Ramos (cell line): ENCODE measurements around the gene NUDT4.

Experiments used
- in situ Hi-C: fragments of 300-500 bp; cut with MboI; formaldehyde crosslinking; loops from one replicate; pipeline ENCODE4 v1.14.3; 2022; ENCODE audit warnings: low sequenced_read_pairs; ENCODE audit not compliant: unreplicated experiment

NUDT4 gene

DNA sequence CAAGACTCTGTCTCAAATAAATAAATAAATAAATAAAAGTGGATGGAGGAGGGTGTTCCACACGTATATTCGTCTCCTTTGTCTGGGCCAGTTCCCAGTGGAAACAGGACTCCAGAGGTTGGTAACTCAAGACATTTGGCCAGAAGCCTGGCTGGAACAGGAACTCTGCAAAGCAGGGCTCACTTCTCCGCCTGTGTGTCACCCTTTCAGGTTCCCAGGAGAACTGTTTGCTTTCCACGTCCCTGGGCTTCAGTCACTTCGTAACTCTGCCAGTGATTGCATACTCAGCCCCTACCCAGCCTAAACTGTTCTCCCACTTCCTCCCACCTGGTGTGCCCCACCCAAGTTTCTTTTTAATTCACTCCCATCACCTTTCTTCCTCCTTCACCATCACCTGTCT, 71.1 kb downstream of the NUDT4 start:
- in situ Hi-C loops = no loop called here

DNA sequence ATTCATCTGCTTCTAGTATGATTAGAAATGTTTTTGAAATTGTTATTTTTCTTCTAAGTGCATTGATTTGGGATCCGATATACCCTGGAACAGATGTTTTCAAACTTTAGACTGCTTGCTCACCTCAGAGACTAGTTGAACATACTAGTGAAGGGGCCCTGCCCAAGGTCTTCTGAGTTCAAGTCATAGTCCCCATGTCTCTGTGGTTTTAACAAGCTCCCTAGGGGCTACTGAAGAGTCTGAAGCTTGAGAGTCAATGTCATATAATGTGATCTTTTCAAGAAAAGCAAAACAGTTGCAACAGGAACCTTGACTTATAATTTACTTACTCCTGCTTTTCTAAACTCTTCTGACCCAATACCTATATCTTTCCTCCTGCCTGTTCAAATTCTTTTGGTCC, 71.6 kb downstream of the NUDT4 start:
- in situ Hi-C loops = no loop called here

DNA sequence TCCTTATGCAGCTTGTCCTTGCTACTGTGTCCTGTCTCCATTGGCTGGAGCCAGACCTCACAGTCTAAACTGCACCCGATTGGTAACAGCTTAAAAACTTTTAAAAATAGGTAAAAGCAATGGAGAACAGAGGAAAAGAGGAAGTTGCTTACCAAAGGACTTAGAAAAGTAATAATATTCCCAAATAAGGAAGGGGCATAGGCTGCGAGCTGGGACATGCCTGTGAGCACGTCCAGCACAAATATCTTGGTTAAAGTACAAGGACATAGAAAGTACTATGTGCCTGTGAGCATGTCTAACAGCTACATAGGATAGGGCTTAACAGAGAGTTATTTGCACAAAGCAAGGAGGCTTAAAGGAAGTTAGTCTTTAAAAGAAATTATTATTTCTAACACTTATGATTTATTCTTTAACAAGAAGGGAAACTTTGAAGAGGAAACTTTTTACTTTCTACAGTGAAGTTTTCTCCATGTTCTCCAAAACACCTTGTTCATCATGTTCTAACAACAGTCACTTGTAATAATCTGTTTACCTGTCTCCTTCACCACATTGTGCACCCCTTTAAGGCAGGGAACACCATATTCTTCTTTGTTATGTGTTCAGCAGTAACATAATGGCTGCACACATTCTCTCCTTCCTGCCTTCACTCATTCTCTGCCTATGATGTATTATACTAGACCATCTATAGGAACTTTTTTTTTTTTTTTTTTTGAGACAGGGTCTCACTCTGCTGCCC, 73.9 kb downstream of the NUDT4 start:
- in situ Hi-C loops = no loop called here

DNA sequence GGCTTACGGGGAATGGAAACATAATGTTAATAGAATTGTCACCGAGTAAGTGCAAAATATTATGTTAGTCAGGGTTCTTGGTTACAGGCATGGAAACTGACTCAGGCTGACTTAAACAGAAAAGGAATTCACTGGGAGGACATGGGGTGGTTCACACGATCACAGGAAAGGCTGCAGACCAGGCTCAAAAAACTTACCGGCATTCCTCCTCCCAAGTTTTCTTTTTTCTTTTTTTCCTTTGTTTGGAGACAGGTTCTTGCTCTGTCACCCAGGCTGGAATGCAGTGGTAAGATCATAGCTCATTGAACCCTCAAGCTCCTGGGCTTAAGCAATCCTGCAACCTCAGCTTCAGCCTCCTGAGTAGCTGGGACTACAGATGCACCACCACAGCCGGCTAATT, 75.9 kb downstream of the NUDT4 start:
- in situ Hi-C loops = no loop called here

DNA sequence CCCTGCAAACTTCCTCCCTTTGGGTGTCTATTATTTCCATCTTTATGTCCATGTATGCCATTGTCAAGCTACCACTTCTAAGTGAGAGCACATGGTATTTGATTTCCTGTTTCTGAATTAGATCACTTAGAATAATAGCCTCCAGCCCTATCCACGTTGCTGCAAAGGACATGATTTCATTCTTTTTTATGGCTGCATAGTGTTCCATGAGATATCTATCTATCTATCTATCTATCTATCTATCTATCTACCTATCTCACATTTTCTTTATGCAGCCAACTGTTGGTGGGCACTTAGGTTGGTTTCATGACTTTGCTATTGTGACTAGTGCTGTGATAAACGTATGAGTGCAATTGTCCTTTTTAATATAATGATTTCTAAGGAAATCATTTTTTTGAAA, 78.4 kb downstream of the NUDT4 start:
- in situ Hi-C loops = no loop called here
